ENCODE data around the gene MTX3.

Gene MTX3

DNA sequence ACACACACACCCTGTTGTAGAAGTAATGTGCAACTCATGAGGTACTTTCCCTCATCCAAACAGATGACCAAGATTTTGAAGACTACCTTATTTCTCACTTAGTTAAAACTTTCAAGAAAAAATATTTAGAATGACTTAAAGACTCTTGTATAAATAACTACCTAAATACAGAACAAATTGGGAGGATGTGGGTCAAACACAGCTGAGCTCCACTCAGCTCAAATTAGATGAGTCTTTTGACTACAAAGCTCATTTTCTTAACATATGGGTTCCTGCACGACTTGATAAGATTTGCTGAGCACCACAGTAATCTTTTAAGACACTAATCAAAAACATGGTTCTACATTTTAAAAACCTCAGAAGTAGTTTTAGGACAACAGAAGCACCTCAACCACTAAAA is 8.9 kb downstream of the MTX3 start:
- DNase-seq (ENCODE audit: low read depth) = no peak

DNA sequence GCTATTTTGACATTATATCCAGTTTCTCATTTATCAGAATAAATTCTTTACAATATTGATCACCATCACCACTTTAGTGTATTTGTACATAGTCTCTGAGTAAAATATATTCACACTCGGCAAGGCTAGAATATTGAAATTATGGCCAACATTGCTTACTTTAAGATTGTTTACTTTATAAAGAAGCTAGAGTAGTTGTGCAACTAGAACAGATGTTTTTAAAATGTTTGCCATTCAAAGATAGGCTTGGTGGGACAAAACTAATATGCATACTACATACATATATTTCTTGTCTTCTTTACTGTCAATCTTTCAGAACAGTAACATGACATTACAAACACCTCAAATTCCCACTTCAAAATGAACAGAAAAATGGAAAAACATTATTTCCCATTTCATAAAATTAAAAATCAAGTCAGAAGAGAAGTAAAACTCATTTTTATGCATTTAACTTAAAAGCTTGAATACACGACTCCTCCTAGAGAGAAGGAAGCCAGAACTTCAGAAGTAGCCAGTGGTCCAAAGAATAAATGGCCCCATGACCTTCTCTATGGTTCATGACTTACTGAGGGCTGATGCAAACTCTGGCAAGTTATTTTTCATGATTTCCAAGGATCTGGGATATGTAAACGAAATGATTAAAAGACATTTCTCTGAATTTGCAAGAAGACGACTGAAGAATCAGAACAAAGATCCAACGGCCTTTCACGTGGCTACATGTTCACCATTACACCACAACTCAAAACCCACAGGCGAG is 14.1 kb downstream of the MTX3 start:
- peak; percentile 41 for DNase-seq (ENCODE audit: low read depth)

DNA sequence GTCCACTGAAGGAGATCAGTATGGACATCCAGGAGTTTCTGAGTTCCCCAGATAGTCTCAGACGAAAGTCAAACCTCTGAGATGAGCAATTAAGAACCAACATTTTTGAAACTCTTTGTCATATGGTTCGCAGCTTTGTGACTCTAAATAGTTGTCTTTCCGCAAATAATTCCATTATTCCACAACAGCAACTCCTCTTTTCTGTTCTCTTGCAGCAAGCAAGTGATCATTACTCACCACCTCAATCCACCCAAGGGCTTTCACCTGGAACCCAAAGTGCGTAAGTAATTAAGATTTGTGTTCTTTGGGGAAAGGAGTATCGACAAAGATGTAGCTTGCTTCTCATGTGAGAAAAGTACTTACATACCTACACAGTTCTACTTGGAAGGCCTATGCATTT is 15.6 kb downstream of the MTX3 start:
- DNase-seq (ENCODE audit: low read depth) = no peak

DNA sequence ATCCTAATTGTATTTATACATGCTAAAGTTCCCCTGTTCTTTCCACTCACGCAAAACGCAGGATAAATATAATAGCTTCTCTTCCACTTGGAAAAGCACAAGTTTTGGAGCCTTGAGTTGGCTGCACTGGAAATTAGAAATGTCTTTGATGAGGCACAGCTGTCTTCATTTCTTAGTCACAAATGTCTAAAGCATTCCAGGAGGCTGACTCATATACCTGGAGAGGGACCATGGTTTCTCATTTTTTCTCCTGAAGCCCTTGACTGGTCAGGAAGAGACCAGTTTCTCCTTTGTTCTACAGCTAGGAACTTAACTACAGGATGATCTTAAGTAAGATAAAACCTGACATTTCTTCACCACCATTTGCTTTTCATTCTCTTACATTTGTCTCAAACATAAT is 16.2 kb downstream of the MTX3 start:
- DNase-seq (ENCODE audit: low read depth) = peak; percentile 19

DNA sequence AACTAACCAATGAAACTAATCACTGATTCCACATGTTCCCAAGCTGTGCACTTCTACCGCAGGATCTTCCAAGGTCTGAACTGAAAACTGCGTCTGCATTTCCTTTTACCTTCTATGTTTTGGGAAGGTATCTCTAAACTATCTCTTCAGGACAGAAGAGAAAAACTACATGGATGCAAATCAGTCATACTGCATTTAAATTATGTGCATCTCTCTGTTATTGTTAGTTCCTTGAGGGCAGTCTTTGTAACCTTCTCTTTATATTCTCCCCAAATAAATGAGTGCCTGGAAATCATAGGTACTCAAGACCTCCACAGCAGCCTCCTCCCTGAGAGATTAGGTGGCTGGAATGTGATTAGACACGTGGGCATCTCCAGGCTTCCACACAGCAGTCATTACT is 17.1 kb downstream of the MTX3 start:
- DNase-seq (ENCODE audit: low read depth) = no peak

DNA sequence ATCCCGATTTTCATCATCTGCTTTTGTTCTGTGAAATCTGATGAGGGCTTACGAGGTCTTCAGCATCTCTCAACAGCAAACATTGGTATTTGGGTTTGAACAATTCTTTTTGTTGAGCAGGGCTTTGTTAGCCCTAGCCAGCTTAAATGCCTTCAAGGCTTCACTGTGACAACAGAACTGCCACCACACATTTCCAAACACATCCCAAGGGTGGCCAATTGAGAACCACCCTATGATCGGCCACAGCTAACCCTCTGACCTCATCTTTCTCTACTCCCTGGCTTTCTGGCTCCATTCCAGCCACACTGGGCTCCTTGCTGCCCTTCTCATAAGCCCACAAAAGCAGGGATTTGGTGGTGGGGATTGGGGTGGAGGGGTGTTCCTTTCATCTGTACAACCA is 17.6 kb downstream of the MTX3 start:
- no peak for DNase-seq (ENCODE audit: low read depth)

DNA sequence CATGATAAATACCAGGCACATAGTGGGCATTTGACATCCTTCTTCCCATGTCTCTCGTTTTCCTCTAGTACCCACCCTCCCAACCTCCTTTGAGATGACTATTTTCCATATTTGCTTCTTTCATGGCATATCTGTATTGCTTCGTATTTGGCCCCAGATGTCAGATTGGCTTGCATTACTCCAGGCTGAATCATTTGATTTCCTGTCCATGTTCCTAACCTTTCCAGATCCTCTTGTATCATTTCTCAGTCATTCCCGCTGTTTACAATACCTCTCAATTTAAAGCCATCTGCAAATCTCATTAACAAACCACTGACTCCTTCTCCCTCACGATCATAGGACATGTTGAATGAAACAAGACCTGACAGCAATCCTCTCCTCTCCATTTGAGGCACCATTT is 19.9 kb downstream of the MTX3 start:
- DNase-seq (ENCODE audit: low read depth) = peak; percentile 72

DNA sequence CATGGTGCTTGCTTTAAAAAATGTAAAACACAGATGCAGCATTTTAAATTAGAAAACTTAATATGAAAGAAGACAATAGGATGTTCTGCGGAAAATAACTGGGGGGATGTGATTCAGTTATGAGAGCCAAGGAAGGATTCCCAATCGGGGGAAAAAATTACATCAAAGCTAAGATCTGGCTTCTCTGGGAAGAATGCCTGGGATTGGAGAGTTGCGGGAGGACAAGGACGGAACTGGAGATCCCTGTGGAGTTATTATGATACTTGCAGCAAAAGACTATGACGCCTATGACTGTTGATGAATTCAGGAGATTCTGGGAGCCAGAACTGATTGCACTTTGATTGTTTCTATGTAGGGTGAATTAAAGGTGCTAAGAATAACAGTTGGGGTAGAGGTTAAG is 24.6 kb downstream of the MTX3 start:
- no peak for DNase-seq (ENCODE audit: low read depth)

DNA sequence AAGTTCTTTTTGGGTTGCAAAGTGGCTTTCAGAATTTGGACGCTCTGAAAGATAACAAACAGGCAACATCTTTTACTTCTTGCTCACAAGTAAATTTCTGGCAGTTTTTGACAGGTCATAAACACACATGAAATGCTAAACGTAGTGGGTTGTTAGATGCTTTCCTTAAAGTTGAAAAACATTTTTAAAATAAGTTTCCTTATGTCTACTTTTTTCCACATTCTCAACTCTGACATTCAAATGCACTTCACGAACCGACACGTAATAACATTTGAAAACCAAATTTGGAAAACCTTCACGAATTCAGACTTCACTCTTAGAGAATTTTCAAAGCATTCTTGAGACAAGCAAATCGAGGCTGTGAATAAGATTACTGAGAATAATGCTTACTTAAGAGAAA is 26.9 kb downstream of the MTX3 start:
- DNase-seq (ENCODE audit: low read depth) = no peak

DNA sequence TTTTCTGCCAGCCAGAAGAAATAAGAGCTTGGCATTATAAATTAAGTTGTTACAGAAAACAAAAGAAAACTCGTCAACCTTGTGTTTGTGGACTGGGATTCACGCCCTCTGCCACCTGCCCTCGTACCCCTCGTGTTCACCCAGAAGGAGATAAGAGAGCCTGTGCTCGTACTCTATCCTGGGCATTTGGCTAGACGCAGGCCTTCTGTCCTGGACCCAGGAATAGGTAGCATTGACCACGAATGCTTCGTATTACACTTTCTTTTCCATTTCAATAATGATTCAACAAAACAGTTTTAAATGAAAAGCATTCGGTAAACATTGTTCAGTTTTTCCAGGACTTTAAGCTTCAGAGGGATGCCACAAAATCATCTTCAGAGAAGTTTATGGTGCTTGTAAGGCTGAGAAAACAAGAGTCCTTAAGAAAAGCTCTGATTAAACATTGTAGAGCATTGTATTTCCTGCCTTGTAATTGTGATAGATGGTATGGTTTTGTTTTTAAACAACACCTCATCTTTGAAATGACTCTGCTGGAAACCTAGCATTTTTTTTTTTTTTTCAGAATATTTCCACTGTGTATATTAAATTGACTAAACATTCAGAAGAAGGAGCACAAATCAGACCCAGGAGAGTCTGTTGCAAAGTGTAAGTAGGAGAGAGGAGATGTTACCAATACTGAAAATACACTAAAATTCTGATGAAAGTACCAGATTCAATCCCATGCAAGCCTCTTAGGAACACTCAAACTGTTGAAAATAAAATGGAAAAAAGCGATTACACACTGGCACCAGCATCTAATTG is 27.6 kb downstream of the MTX3 start:
- DNase-seq (ENCODE audit: low read depth) = no peak

DNA sequence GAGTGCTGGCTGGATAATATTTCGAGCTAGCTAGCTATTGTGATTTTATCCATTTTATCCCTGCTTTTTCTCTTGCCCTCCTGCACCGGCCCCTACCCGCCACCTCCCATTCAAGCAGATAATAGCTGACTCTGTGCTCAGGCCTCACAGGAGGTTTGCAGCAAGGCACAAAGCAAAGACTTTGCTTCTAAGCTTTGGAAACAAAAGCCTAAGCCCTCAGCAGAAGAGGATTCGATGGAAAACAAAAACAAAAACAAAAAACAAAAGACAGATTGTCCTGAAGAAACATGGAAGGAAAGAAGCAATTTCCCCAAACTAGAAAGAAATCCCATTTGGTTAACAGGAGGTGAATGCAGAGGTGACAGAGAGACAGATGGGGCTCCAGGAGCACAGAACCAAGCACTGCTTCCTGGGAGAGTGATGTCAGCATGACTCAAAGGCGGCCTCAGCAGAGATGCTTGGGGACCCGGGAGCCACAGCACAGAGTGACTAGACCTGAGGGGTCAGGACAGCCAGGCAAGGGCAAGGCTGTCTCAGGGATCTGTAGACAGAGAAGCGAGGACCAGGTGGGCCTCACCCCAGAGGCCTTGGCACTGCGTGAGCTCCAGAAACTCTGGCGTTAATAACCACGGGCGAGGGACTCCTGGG is 28.4 kb downstream of the MTX3 start:
- peak; percentile 29 for DNase-seq (ENCODE audit: low read depth)

DNA sequence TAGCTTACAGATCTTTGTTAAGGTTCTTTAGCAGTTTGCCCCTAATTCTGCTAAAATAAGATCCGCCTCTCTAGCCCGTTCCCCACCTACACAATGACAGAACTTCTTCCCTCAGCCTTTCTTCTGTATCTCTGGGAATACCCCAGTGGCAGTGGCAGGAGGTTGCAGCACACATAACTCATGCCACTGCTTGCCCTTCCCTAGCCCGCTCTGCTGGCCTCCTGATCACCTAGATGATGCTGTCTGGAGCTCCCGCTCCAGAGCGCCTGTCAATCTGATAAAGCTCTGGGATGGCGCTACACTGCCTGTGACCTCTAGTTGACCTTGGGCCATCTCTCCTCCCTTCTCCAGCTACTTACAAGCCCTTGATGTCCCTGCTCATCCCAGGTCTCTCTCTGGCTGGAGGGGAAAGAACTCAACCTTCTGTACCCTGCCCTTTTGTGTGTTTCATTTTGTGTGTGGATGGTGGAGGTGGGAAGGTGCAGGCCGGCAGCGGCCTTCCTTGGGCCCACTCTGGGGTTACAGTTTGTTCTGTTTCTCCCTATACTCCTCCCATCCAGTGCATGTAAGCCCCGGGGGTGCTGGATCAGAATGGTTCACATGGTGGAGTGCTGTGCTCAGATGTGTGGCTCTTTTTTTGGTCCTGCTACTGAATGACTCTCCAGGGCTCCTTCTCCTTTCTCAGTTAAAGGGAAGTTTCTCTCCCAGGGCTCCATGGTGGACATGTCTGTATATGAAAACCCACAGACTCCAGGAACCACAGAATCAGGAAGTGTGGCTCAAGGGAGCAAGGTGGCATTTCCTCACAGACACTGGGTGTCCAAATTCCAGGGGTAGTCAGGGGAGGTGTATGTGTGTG is 29.1 kb downstream of the MTX3 start:
- DNase-seq (ENCODE audit: low read depth) = no peak

DNA sequence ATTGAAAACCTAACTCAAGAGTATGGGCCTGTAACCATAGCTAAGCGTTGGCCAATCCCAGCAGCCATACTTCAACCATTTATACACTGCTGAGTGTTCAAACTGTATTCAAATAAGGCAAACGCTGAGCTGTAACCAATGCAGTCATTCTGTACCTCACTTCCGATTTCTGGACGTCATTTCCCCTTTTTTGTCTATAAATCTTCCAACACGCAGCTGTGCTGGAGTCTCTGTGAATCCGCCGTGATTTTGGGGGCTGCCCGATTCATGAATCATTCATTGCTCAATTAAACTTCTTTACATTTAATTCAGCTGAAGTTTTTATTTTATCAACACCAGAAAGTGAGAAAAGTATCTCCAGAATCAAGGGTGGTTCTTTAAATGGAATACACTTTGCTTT is 31.7 kb downstream of the MTX3 start:
- DNase-seq (ENCODE audit: low read depth) = no peak

DNA sequence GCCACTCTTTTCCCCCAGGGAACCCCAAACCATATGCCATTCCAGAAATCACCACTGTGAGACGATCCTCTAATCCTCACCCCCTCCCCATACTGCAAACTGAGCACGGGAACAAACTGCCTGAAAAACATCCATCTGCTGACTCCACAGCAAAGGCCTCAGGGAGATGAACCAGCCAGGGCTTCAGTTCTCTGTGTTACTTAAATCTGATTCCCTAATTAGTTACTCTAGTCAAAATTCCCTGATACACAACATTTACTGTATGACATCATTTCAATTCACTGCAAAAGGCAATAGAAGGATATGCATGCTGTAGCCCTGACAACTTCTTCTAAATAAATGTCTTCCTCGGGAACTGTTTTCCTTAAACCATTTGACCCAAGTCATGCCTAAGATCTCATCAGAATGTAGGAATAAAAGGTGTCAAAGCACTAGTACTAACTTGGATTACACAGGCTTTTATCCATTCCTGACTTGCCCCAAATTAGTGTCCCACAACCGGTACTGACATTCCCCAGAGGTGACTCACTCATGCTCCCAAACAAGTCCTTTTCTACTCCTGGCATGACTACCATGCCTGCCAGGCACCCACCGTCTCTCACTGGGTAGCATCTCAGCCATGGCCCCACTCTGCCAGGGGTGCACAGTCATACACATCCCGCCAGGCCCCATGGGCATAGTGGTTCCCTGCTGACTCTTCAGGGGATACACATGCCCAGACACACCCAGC is 35.0 kb downstream of the MTX3 start:
- peak; percentile 26 for DNase-seq (ENCODE audit: low read depth)

DNA sequence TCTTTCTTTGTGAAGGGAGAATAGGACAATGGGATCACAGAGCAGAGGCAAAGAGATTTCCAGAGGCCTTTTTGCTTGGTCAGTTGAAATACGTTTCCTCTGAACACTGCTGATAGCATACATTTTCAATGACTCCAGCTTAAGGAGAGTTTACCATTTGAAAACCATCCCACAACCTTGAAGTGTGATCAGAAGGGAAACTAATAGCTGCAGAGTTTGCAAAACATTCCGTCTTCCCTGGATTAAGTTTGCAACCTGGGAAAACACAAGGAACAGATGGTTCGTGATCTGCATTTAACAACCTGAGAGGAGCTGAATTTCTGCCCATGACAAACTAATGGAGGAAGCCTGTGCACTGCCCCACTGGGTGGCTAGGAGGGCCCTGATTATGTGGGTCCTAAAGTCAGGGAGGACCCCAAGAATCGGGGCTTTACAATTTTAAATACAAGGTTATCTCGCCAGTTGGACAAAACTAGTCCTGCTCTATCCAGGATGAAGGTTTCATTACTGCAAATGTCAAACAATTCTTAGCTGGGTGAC is 35.6 kb downstream of the MTX3 start:
- DNase-seq (ENCODE audit: low read depth) = no peak

DNA sequence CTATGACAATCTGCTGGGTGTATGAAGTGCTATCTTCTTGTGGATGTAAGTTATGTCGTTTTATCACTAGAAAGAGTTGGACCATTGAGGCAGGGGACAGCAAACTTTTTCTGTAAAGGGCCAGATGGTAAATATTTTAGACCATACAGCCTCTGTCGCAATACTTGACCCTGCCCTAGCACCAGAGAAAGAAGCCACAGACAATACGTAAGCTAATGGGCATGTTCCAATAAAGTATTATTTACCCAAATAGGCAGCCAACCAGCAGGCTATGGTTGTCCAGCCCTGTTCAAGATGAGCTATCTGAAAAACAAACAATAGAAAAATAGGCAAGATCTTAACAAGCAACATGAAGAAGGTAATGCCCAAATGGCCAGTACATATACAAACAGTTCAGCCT is 36.4 kb downstream of the MTX3 start:
- peak; percentile 65 for DNase-seq (ENCODE audit: low read depth)

DNA sequence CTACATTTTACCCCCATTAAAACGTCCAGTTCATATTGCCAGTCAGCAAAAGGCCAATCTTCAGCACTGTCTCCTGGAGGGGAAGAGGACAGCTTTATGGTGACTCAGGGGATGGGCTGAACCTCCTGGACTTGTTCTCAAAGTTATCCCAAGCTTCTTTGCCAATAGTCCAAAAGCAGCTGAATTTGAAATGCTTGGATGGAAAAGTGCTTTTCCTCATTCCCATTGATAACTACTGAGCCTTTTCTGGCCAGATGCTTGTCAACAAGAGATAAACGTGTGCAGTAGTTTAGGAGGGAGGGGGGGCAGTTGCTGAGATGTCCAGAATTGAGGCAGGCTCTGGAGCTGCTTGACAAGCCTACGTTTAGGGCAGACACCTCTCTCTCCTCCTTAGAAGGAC is 43.5 kb downstream of the MTX3 start:
- DNase-seq (ENCODE audit: low read depth) = no peak

DNA sequence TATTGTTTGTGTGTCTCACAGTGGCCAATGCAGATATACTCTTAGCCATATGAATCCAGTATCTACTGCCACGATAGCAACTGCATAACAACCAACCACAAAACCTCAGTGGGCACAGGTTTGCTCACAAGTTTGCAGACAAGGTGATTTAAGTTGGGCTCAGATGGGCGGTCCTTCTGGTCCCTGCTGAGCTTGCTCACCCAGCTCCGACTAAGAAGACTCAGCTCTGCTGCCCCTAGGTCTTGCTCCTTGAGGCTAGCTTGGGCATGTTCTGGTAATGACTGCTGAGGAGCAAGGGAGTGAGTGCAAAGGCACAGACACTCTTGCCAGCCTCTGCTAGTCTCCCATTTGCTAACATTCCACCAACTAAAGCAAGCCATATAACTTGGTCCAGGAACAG is 52.6 kb downstream of the MTX3 start:
- no peak for DNase-seq (ENCODE audit: low read depth)

DNA sequence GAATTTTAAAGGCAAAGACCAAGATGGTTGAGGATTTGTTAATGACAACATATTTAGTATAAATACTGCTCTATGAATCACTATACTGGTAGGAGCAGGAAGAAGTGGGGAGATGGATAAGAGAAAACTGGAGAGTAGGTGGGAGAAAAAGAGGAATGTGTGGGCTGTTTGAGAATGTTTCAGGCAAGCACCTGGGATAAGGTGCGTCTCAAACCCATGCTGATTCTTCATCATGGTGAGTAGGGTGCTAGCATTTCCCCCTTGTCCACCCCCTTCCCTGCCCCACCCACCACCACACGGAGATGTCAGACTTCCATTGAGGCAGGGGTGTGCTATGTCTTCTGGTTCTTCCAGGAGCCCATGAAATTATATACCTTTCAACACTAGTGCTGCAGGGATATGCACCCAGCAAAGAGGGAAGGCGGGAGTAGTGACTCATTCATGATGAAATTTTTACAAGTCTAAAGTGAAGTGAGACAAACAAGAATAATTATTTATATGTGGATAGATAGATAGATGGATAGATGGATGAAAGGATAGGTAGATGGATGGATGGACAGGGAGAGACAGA is 54.3 kb downstream of the MTX3 start:
- peak; percentile 45 for DNase-seq (ENCODE audit: low read depth)

DNA sequence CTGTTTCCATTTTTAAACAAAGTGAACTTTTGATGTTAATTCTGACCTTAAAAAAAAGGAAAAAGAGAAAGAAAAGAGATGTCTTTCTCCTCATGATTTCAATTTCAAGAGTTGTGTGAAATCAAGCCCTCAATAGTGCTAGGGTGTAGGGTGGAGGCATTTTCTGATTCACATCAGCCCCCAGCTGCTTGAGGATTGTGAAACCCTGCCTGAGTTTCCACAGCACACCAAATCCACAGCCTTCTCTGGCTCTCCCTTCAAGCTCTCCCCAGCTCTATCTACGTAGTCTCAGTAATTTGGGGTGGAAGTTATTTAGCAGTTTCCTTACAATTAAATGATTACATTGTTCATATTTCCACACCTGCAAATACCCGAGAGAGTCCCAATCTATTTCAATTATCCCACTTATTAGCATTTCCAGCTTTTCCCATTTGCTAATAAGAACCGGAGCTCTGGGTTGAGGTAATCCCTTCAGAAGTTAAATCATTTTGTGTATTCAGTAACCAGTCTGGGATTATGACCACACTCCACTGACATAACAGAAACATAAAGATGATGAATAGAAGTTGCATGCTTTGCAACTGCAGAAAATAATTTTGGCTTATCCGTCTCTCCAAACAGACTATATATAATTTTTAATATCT is 54.9 kb downstream of the MTX3 start:
- peak; percentile 73 for DNase-seq (ENCODE audit: low read depth)
